IMR-90 (cell line): ENCODE results near the gene CDHR3. TPM values are rescaled to one million over a fixed set of nuclear protein-coding genes. Genes with fewer than 3 reads are reported as not detected.

Source experiments
- ATAC-seq: fragments of 200-7000 bp; cut with Tn5 transposase; 2 replicates; pipeline ENCODE4 v1.9.1; 2020; ENCODE audit warnings: low read depth, mild to moderate bottlenecking, moderate library complexity
- BruUV-seq: library from RNA; stranded (reverse); fragments of 400-500 nt; replicated peaks from 2 replicates; lab custom pipeline; 2021; lab: Mats Ljungman, UMichigan
- CTCF ChIA-PET: fragments of 300-600 bp; formaldehyde crosslinking; extraction: SDS; loops from one replicate; lab custom pipeline; 2021; ENCODE audit warnings: antibody characterized with exemption; lab: Yijun Ruan, JAX
- POLR2A ChIA-PET: fragments of 300-600 bp; sonication (Branson Sonifier 250); formaldehyde crosslinking; loops from one replicate; lab custom pipeline; 2022; ENCODE audit warnings: antibody characterized with exemption; ENCODE audit not compliant: unreplicated experiment; lab: Charles Lee
- DNase-seq: peaks from one replicate; pipeline ENCODE4 v3.0.0; 2013
- H2AFZ ChIP-seq: replicated peaks from 2 replicates; pipeline ENCODE3; 2013; ENCODE audit warnings: low read length, mild to moderate bottlenecking; ENCODE audit not compliant: poor library complexity
- H2AK5ac ChIP-seq: 2 replicates; pipeline ENCODE4 v1.6.1; 2013; ENCODE audit warnings: low read depth, low read length, inconsistent platforms
- H2AK9ac ChIP-seq: replicated peaks from 2 replicates; pipeline ENCODE3; 2013; ENCODE audit warnings: mild to moderate bottlenecking, low read depth, low read length, moderate library complexity; ENCODE audit not compliant: poor library complexity
- H2BK120ac ChIP-seq: 2 replicates; pipeline ENCODE4 v1.6.1; 2013; ENCODE audit warnings: low read depth, low read length, inconsistent platforms
- H2BK15ac ChIP-seq: 3 replicates; pipeline ENCODE4 v1.6.1; 2013; ENCODE audit warnings: low read depth, low read length, inconsistent platforms
- H2BK20ac ChIP-seq: 2 replicates; pipeline ENCODE4 v1.6.1; 2013; ENCODE audit warnings: low read depth, mild to moderate bottlenecking, inconsistent platforms, low read length, moderate library complexity
- H2BK5ac ChIP-seq: 2 replicates; pipeline ENCODE4 v1.6.1; 2013; ENCODE audit warnings: mild to moderate bottlenecking, low read depth, low read length, inconsistent platforms; ENCODE audit not compliant: poor library complexity, severe bottlenecking
- H3K14ac ChIP-seq: replicated peaks from 2 replicates; pipeline ENCODE4 v1.6.1; 2013; ENCODE audit warnings: low read depth, low read length, inconsistent platforms
- H3K18ac ChIP-seq: 2 replicates; pipeline ENCODE4 v1.6.1; 2013; ENCODE audit warnings: low read depth, low read length, control low read depth
- H3K23ac ChIP-seq: 2 replicates; pipeline ENCODE4 v1.6.1; 2013; ENCODE audit warnings: low read depth, low read length, inconsistent platforms
- H3K27ac ChIP-seq: 2 replicates; pipeline ENCODE4 v1.5.1; 2013; ENCODE audit warnings: mild to moderate bottlenecking, control low read depth, low read length; ENCODE audit not compliant: insufficient read depth
- H3K27me3 ChIP-seq: 2 replicates; pipeline ENCODE4 v1.6.1; 2013; ENCODE audit warnings: low read length; ENCODE audit not compliant: control insufficient read depth, insufficient read depth
- H3K36me3 ChIP-seq: 2 replicates; pipeline ENCODE4 v1.6.1; 2013; ENCODE audit warnings: low read length, mixed read lengths; ENCODE audit not compliant: control insufficient read depth, insufficient read depth
- H3K4ac ChIP-seq: 2 replicates; pipeline ENCODE4 v1.6.1; 2013; ENCODE audit warnings: low read depth, low read length, inconsistent platforms
- H3K4me1 ChIP-seq: 2 replicates; pipeline ENCODE4 v1.6.1; 2013; ENCODE audit warnings: low read length, mixed read lengths; ENCODE audit not compliant: control insufficient read depth, insufficient read depth
- H3K4me2 ChIP-seq: 2 replicates; pipeline ENCODE4 v1.6.1; 2013; ENCODE audit warnings: low read depth, mild to moderate bottlenecking, control low read depth, low read length, moderate library complexity
- H3K4me3 ChIP-seq: 2 replicates; pipeline ENCODE4 v1.5.1; 2013; ENCODE audit warnings: low read depth, mild to moderate bottlenecking, control low read depth, low read length, moderate library complexity; ENCODE audit not compliant: insufficient read depth
- H3K56ac ChIP-seq: 2 replicates; pipeline ENCODE4 v1.6.1; 2013; ENCODE audit warnings: low read length, inconsistent platforms; ENCODE audit not compliant: insufficient read depth; ENCODE audit errors: extremely low read depth
- H3K79me1 ChIP-seq, 2 experiments: 2 replicates each; pipeline ENCODE4 v1.6.1; 2013; ENCODE audit warnings: low read length in 2 of 2, inconsistent platforms in 1 of 2, low read depth in 1 of 2
- H3K9ac ChIP-seq: 2 replicates; pipeline ENCODE4 v1.6.1; 2013; ENCODE audit warnings: low read depth, low read length, control low read depth
- H3K9me1 ChIP-seq: 2 replicates; pipeline ENCODE4 v1.6.1; 2013; ENCODE audit warnings: low read length, inconsistent platforms; ENCODE audit not compliant: insufficient read depth
- H3K9me3 ChIP-seq: 2 replicates; pipeline ENCODE4 v1.6.1; 2013; ENCODE audit warnings: low read length; ENCODE audit not compliant: control insufficient read depth, insufficient read depth
- H4K20me1 ChIP-seq: 2 replicates; pipeline ENCODE4 v1.6.1; 2013; ENCODE audit warnings: low read length, inconsistent platforms; ENCODE audit not compliant: insufficient read depth
- H4K5ac ChIP-seq: 2 replicates; pipeline ENCODE4 v1.6.1; 2013; ENCODE audit warnings: mild to moderate bottlenecking, low read depth, low read length, control low read depth
- H4K8ac ChIP-seq, 2 experiments: 2 replicates each; pipeline ENCODE4 v1.6.1; 2013; ENCODE audit warnings: low read depth in 2 of 2, low read length in 2 of 2, control low read depth in 1 of 2, inconsistent platforms in 1 of 2
- H4K91ac ChIP-seq: 2 replicates; pipeline ENCODE4 v1.6.1; 2013; ENCODE audit warnings: low read depth, low read length, inconsistent platforms; ENCODE audit not compliant: insufficient read depth
- CTCF ChIP-seq: conservative IDR thresholded peaks from 2 replicates; pipeline ENCODE4 v1.5.1; 2012; ENCODE audit warnings: mild to moderate bottlenecking, low read depth, low read length, improper control_type of control experiment
- ELK1 ChIP-seq: fragments of 150-350 bp; IDR thresholded peaks from 2 replicates; pipeline ENCODE4 v1.6.1; 2016; ENCODE audit warnings: low read depth, mild to moderate bottlenecking, low read length, moderate library complexity, borderline replicate concordance
- FOS ChIP-seq: fragments of 150-350 bp; IDR thresholded peaks from 2 replicates; pipeline ENCODE4 v1.6.1; 2016; ENCODE audit warnings: low read depth, low read length
- MAFK ChIP-seq: IDR thresholded peaks from 2 replicates; pipeline ENCODE4 v1.6.1; 2012; ENCODE audit warnings: low read depth, low read length, improper control_type of control experiment
- MXI1 ChIP-seq: IDR thresholded peaks from 2 replicates; pipeline ENCODE4 v1.6.1; 2012; ENCODE audit warnings: low read depth, mild to moderate bottlenecking, low read length, moderate library complexity, borderline replicate concordance
- NFE2L2 ChIP-seq: fragments of 150-350 bp; IDR thresholded peaks from 2 replicates; pipeline ENCODE4 v1.6.1; 2016; ENCODE audit warnings: low read depth, mild to moderate bottlenecking, low read length
- RCOR1 ChIP-seq: IDR thresholded peaks from 2 replicates; pipeline ENCODE4 v1.6.1; 2012; ENCODE audit warnings: mild to moderate bottlenecking, low read length, improper control_type of control experiment; ENCODE audit not compliant: insufficient replicate concordance
- RFX5 ChIP-seq: IDR thresholded peaks from 2 replicates; pipeline ENCODE4 v1.8.0; 2012; ENCODE audit warnings: low read depth, mild to moderate bottlenecking, low read length, moderate library complexity
- SMC3 ChIP-seq: fragments of 150-350 bp; IDR thresholded peaks from 2 replicates; pipeline ENCODE4 v1.6.1; 2016; ENCODE audit warnings: low read depth, mild to moderate bottlenecking, antibody characterized with exemption, low read length, moderate library complexity
- USF2 ChIP-seq: fragments of 150-350 bp; IDR thresholded peaks from 2 replicates; pipeline ENCODE4 v1.6.1; 2017; ENCODE audit warnings: mild to moderate bottlenecking, antibody characterized with exemption, low read length, low read depth
- WGBS, 2 experiments: methylation state at CpG; one replicate each; pipeline versions ENCODE4 v1.1.5 to v1.1.7; 2013; ENCODE audit warnings: missing lambda C conversion rate in 2 of 2; ENCODE audit not compliant: insufficient read length in 1 of 2; ENCODE audit errors: extremely low coverage in 2 of 2; 5-methylcytosine and 5-hydroxymethylcytosine counted together
- dilution Hi-C: fragments of 300-500 bp; cut with HindIII; formaldehyde crosslinking; loops from one replicate; pipeline ENCODE4 v1.14.3; 2018; ENCODE audit warnings: low sequenced_read_pairs; ENCODE audit not compliant: unreplicated experiment
- in situ Hi-C: fragments of 300-500 bp; cut with MboI; formaldehyde crosslinking; loops from 3 replicates; pipeline ENCODE4 v1.14.3; 2019; ENCODE audit warnings: low sequenced_read_pairs, inconsistent platforms, mixed read lengths
- intact Hi-C: fragments of 100-400 bp; cut with micrococcal nuclease; formaldehyde crosslinking; loops from 2 replicates; pipeline ENCODE4 v1.10.0; 2022
- polyA plus RNA-seq, 3 experiments: library from polyadenylated mRNA; depleted of rRNA; stranded (reverse); fragments of >200 nt; gene quantifications; 2 replicates each; pipeline ENCODE4 v1.2.3, GENCODE V29; 2012; ENCODE audit warnings: low replicate concordance in 1 of 3
- total RNA-seq: library from RNA; depleted of rRNA; stranded (reverse); fragments of >200 nt; gene quantifications from 2 replicates; pipeline ENCODE4 v1.2.3, GENCODE V29; 2012

CDHR3 gene
- total and polyA plus RNA-seq, 2 of the 4 experiments (the other 2 are of a cell fraction), result 0.96 to 1.6 TPM

GRCh38 chr7:106016331-106016730 lies 53.3 kb downstream of the CDHR3 start:
- peak overlapping the region in 1 of 2 experiments; percentile 3; a peak in 1 of 4 replicates for H4K8ac ChIP-seq
- H4K20me1 ChIP-seq, result no peaks in the 10 kb centered on the region
- H3K27me3 ChIP-seq, result no peaks in the 10 kb centered on the region
- H4K5ac ChIP-seq, result no peak overlapping the region; the same call in 1 of the 2 replicates
- H4K91ac ChIP-seq, result no peak overlapping the region
- POLR2A ChIA-PET, result no interaction called here
- no peak overlapping the region for H2AFZ ChIP-seq
- H3K79me1 ChIP-seq, result no peaks in the 10 kb centered on the region
- H3K4me3 ChIP-seq, result no peak overlapping the region
- H2BK15ac ChIP-seq, result no peak overlapping the region
- TF ChIP-seq MAFK (no peak), RCOR1 (no peak), MXI1 (no peak), NFE2L2 (no peak), ELK1 (no peak), SMC3 (no peak), RFX5 (no peak), FOS (no peak), CTCF (no peak), USF2 (no peak)
- intact Hi-C loops, result no loop called here
- peaks cover 17% of the 10 kb centered on the region for H3K9me1 ChIP-seq
- no peak overlapping the region for H3K27ac ChIP-seq
- no TSS peak for BruUV-seq
- no peak overlapping the region for H3K4ac ChIP-seq
- CTCF ChIA-PET, result interaction anchor here (1.1 kb wide), 1 partner anchor 256 kb away, joined by 3 read pairs; no protein-coding TSS in a partner anchor
- no peak overlapping the region for H3K9ac ChIP-seq
- no CpG with 5 or more reads among the region's 3 CpGs for WGBS, 2 experiments
- H2AK9ac ChIP-seq, result no peak overlapping the region
- H3K56ac ChIP-seq, result no peak overlapping the region
- dilution Hi-C loops, result no loop called here
- H2BK120ac ChIP-seq, result peak overlapping the region; percentile 23; the same call in 1 of the 2 replicates
- no peak overlapping the region for H2BK20ac ChIP-seq
- no peak overlapping the region for H3K23ac ChIP-seq
- no peaks in the 10 kb centered on the region for H3K9me3 ChIP-seq
- H3K4me2 ChIP-seq, result no peak overlapping the region
- no peak for ATAC-seq
- H2AK5ac ChIP-seq, result no peak overlapping the region
- H3K18ac ChIP-seq, result no peak overlapping the region
- DNase-seq, result no peak
- H2BK5ac ChIP-seq, result no peak overlapping the region
- peaks cover 25% of the 10 kb centered on the region for H3K4me1 ChIP-seq
- in situ Hi-C loops, result no loop called here
- no peak overlapping the region for H3K14ac ChIP-seq
- no peaks in the 10 kb centered on the region for H3K36me3 ChIP-seq
